Adipose tissue (tissue), 3 donors: ENCODE data around the gene OR4F15. TPM values are rescaled to one million over a fixed set of nuclear protein-coding genes. Genes with fewer than 3 reads are reported as not detected.

Experiments
- H3K27ac ChIP-seq: one replicate; pipeline ENCODE4 v1.5.1; 2013; ENCODE audit warnings: low read depth, low read length
- WGBS, 3 donors: extraction: QIAGEN DNeasy Blood & Tissue Kit; methylation state at CpG; one replicate each; pipeline ENCODE4 v1.1.7; 2013; 5-methylcytosine and 5-hydroxymethylcytosine counted together
- polyA plus RNA-seq, 3 donors: library from polyadenylated mRNA; stranded (reverse); fragments of 200-250 nt; gene quantifications; one replicate each; pipeline ENCODE4 v1.2.3, GENCODE V29; 2013
- donor health status: healthy with polysubstance abuse.
- donor health status: Bipolar disorder and iron deficiency.
- donor health status: healthy.

The OR4F15 gene
- polyA plus RNA-seq, 3 donors = not detected

GRCh38 chr15:101799665-101800064 is 12.3 kb upstream of the OR4F15 start:
- 52 to 65% (median 58%) methylated on average over 1 of the region's 1 CpG for WGBS, 3 donors
- no peak overlapping the region for H3K27ac ChIP-seq

DNA sequence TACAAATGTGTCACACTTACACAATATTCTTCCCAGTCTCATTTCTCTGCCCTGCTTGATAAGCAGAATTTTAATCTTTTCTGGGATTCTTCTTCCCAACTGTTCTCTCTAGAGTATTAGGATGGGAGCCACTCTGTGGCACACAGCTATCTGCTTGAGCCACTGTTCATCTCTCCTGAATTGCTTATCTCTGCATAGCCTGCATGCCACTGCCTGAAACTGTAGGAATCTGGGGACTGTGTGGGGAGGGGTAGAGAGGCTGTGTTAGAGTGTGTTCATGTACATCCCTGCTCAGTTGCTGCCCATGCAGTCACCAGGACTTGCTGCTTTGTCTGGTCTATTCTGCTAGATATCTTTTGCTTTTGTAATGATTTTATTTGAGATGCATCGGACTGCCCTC is 11.0 kb upstream of the OR4F15 start:
- WGBS, 3 donors = 82 to 92% (median 85%) methylated on average over 1 of the region's 1 CpG

GRCh38 chr15:101803209-101803608 is 8.8 kb upstream of the OR4F15 start, which contains the start of gene OR4F6:
Gene OR4F6, plus strand, starts transcription at chr15:101803509. Its CDS starts 2,211 bp downstream, at chr15:101805720.
- WGBS, 3 donors = 82 to 91% (median 85%) methylated on average over 2 of the region's 2 CpGs
- H3K27ac ChIP-seq = no peak within 1 kb of the TSS

More for the DNA sequence above, 11.0 kb upstream of the OR4F15 start:
- no peak overlapping the region for H3K27ac ChIP-seq

GRCh38 chr15:101803676-101804075 is 8.3 kb upstream of the OR4F15 start:
- WGBS, 3 donors = 69 to 79% (median 76%) methylated on average over 5 of the region's 5 CpGs
- no peak overlapping the region for H3K27ac ChIP-seq

DNA sequence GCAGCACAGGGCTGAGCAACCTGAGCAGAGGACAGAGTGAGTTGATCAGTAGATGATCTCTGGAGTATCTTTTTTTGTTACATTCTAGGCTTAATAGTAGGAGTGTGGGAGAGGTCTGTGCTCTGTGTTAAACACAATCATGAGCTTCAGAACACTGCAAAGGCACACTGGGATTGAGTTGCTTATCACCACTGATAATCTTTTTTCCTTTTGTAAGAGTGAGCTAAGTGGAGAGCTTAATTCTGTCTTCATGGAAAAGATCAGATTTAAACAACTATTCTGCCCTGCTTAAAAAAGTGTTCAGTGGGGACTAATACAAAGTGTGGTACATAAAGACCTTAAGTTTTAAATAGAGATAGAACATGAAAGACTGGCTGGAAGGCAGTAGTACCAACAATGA is 7.6 kb upstream of the OR4F15 start:
- H3K27ac ChIP-seq = no peak overlapping the region

DNA sequence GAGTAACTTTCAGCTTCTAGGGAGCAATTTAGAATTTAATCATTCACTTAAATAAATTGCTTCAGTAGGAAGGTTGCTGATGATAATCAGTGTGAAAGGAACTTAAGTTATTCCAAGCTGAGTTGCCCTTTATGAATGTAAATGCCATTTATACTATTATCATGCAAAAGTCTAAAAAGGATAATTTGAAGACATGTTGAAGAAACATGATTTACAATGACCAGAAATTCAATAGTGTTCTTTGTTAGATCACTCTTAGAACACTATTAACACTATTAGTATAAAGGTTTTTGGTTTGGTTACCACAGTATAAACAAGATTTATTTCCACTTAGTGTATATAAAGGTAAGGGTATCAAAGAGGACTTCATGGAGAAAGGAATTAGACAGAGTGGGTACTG is 7.1 kb upstream of the OR4F15 start:
- no peak overlapping the region for H3K27ac ChIP-seq

GRCh38 chr15:101805605-101806345 is 6.2 kb upstream of the OR4F15 start:
- WGBS, 3 donors = 62 to 68% (median 66%) methylated on average over 6 of the region's 6 CpGs
- H3K27ac ChIP-seq = no peak overlapping the region

DNA sequence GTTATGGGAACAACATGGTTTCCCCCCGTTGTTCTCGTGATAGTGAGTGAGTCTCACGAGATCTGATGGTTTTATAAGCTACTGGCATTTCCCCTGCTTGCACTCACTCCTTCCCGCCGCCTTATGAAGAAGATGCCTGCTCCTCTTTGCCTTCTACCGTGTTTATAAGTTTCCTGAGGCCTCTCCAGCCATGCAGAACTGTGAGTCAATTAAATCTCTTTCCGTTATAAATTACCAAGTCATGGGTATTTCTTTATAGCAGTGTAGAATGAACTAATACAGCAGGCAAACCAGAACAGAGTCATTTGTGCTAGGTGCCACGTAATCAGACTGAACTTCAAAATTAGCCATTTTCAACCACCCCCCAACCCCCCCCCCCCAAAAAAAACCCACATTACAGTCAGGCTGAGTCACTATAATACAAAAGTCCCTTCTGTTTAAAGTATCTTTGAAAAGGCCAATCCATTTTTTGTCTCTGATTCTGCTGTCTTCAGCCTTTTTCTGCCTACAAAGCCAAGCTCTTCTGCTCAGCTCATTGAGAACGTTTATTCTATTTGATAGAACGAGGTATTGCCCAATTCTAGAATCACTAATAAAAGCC is 4.6 kb upstream of the OR4F15 start:
- WGBS, 3 donors = 64 to 74% (median 70%) methylated on average over 10 of the region's 10 CpGs
- H3K27ac ChIP-seq = no peak overlapping the region

DNA sequence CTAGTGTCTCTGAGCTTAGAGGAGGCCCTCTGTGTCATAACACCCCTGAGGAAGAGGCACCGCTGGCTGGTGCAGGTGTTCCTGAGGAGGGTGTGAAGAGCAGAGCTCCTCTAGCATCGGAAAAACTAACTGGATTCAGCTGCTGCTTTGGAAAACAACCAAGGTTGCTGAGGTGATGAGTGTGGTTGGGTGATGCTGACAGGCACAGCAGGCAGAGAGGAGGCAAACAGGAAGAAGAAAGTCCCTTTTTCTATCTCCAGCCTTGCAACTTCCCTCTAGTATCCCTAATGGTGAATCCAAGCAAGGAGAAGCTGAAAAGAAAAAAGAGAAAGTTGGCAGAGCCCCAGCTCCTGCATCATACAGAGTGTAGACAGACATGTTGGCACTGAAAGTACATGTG is 3.8 kb upstream of the OR4F15 start:
- no peak overlapping the region for H3K27ac ChIP-seq
- WGBS, 3 donors = 58 to 72% (median 63%) methylated on average over 2 of the region's 2 CpGs

GRCh38 chr15:101810456-101810855 is 1.5 kb upstream of the OR4F15 start:
- WGBS, 3 donors = 89 to 90% (median 89%) methylated on average over 1 of the region's 1 CpG
- H3K27ac ChIP-seq = no peak overlapping the region

DNA sequence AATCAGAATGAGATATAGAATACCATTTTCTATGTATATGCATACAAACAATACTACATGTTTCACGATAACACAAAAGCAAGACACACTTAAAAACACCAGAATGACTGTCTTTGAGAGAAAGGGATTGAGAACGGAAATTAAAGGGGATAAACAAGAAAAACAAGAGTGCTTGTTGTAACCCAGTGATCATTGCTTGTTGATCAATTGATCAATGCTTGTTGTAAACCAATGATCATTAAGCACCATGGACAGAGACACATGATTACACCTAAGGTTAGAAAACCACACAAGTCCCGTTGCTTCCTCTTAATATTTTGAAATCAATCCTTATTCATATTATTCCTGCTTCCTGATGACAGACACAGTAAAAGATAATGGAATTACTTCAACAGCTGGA is 1.1 kb upstream of the OR4F15 start:
- 47 to 55% (median 53%) methylated on average over 3 of the region's 3 CpGs for WGBS, 3 donors
- H3K27ac ChIP-seq = no peak overlapping the region

- H3K27ac ChIP-seq = no peak overlapping the region
- WGBS, 3 donors = 70 to 73% (median 71%) methylated on average over 3 of the region's 3 CpGs
Observed at GRCh38 chr15:101813803-101814534, 2.0 kb downstream of the OR4F15 start.

DNA sequence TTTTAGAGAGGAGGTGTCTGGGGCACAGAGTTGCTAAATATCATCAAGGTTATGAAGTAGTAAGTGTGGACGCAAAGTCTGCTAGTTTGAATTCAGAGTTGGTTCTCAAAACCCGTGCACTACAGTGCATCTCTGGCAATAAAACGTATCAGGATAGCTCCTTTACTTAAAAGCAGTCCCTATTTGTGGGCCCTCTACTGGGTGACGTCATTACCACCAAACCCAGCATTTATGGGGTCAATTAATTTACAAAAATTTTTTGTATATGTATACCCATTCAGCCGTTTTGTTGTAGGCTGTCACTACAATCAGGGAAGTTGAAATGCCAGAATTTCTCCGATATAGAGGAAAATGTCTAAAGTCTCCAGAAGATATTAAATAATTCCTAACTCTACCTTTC is 8.8 kb downstream of the OR4F15 start:
- no peak overlapping the region for H3K27ac ChIP-seq
- WGBS, 3 donors = 56 to 65% (median 59%) methylated on average over 6 of the region's 6 CpGs

- 62 to 74% (median 63%) methylated on average over 6 of the region's 6 CpGs for WGBS, 3 donors
- no peak overlapping the region for H3K27ac ChIP-seq
Observed at GRCh38 chr15:101827257-101827656, 15.3 kb downstream of the OR4F15 start.

- WGBS, 3 donors = 72 to 86% (median 80%) methylated on average over 5 of the region's 5 CpGs
Observed at GRCh38 chr15:101828774-101829173, 16.8 kb downstream of the OR4F15 start.

GRCh38 chr15:101841656-101842055 is 29.7 kb downstream of the OR4F15 start:
- WGBS, 3 donors = 54 to 77% (median 59%) methylated on average over 3 of the region's 3 CpGs
- no peak overlapping the region for H3K27ac ChIP-seq

More at GRCh38 chr15:101828774-101829173, 16.8 kb downstream of the OR4F15 start:
- H3K27ac ChIP-seq = no peak overlapping the region

DNA sequence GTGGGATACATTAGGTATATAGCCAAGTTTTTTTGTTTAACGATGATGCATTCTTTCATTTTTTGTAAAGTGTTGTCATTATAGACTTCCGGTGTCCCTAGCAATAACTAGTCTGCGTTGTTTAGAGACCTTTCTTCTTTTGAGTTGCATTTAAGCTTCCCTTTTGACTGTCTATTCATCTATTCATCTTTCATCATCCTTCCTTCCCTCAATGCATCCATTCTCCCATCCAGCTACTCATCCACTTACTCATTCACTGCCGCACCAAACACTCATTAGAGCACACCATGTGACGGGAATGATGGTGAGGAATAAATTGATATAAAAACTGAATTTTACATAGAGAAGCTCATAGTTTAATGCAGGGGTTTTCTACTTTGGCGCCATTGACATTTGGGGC is 32.9 kb downstream of the OR4F15 start:
- 64 to 72% (median 70%) methylated on average over 6 of the region's 6 CpGs for WGBS, 3 donors
- H3K27ac ChIP-seq = no peak overlapping the region

GRCh38 chr15:101852356-101852755 is 40.4 kb downstream of the OR4F15 start:
- WGBS, 3 donors = 48 to 58% (median 53%) methylated on average over 1 of the region's 1 CpG
- no peak overlapping the region for H3K27ac ChIP-seq
